Astrocyte of the cerebellum (primary cell): ENCODE measurements around the gene PSD4.

Experiments used
- DNase-seq: peaks from one replicate; pipeline ENCODE4 v3.0.0-alpha.2; 2011; ENCODE audit warnings: low read depth
- H3K4me3 ChIP-seq: 2 replicates; pipeline ENCODE4 v1.5.1; 2011; ENCODE audit warnings: mild to moderate bottlenecking, low read depth, low read length, moderate library complexity
- in situ Hi-C: cut with HindIII; loops from 2 replicates; pipeline ENCODE4 v1.10.0; 2017; ENCODE audit warnings: low sequenced_read_pairs
- TF ChIP-seq, protein P1 (sequence below): IDR thresholded peaks from 2 replicates; pipeline ENCODE4 v1.5.1; 2012; ENCODE audit warnings: low read length, low read depth, moderate library complexity, mild to moderate bottlenecking; ENCODE audit errors: missing control alignments

PSD4 gene

DNA sequence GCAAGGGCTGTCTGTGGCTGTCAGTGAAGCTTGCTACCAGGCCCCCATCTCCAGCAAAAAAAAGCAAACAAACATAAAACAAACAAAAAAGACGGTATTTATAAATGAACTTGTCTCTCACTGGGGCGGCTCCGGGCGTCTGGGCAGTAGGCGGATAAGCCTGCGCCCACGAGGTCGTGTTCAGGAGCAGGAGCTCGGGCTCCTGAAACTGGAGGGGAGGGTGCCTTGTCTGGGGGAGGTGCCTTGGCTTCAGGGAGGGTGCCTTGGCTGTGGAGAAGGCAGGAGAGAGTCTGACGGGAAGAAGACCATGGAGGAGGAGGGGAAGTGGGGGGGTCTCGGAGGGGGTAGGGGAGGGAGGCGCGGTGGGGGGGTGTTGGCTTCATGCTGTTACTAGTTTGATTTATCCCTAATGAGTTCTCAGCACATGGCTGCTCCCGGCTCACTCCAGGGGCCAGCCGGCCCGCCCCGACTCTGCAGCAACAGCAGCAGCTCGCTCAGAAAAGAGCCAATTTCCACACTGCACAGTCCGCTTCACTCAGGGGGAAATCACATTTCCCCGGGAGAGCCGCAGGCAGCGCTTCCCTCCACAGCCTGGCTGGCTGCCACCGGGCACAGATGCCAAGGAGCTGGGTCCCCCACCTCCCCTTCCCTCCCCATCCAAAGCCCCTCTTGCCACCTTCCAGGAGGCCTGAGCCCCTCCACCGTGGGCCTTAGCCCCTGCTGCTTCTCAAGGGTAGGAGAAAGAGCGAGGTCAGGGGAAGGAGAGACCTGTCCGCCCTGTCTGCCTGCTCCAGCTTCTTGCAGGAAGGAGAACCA is 38.7 kb downstream of the PSD4 start:
- no peak for DNase-seq
- no peak overlapping the region for H3K4me3 ChIP-seq
- TF ChIP-seq, protein P1, sequence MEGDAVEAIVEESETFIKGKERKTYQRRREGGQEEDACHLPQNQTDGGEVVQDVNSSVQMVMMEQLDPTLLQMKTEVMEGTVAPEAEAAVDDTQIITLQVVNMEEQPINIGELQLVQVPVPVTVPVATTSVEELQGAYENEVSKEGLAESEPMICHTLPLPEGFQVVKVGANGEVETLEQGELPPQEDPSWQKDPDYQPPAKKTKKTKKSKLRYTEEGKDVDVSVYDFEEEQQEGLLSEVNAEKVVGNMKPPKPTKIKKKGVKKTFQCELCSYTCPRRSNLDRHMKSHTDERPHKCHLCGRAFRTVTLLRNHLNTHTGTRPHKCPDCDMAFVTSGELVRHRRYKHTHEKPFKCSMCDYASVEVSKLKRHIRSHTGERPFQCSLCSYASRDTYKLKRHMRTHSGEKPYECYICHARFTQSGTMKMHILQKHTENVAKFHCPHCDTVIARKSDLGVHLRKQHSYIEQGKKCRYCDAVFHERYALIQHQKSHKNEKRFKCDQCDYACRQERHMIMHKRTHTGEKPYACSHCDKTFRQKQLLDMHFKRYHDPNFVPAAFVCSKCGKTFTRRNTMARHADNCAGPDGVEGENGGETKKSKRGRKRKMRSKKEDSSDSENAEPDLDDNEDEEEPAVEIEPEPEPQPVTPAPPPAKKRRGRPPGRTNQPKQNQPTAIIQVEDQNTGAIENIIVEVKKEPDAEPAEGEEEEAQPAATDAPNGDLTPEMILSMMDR, result no peak
- in situ Hi-C loops, result no loop called here

DNA sequence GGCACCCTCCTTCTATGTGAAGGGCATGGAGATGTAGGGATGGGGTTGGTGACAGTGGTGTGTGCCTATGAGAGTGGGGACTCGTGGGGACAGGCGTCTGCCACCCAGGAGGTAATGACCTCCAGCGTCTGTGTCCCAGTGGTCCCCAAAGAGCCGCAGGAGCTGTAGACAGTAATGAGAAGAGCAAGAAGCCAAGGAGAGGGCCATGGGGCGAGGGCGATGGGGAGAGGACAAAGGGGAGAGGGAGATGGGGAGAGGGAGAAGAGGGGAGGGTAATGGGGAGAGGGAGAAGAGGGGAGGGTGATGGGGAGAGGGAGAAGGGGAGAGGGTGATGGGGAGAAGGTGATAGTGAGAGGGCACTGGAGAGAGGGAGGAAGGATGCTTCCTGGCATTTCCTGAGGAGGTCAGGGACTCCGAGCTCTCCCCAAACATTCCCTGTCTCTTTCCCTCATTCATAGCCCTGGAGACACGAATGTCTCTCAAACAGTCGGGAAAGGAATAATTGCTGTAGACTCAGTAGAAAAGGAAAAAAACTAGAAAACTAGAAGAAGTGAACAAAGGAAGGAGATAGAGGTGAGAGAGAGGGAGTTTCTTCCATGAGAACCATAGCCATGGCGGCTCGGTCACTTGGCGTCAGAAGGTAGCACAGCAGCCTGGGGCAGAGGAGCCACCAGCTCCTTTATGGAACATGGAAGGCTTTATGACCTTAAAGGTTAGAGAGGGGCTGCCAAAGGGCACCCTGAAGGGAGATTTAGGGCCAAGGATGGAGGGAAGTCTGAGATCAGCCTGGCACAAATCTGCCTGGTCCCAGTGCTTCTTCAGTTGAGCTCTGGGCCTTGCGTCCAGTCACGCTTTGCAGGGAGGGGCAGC is 39.5 kb downstream of the PSD4 start:
- TF ChIP-seq, protein P1, result no peak
- DNase-seq, result no peak

DNA sequence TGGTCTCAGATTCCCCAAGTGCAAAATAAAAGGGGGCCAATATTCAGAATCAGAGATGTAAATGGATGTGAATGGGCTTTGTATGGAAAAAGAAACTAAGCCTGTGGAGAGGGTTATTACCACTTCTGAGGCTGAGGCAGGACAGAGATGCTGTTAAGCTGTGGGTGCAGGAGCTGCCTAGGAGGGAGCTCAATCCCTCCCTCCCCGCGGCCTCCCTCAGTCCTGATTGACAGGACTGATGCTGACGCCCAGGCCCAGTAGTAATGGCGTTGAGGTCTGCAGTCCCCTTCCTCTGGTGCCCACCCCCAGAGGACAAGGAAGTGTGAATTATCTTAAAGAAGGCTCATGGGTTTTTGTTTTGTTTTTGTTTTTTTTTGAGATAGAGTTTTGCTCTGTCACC is 40.4 kb downstream of the PSD4 start:
- in situ Hi-C loops, result no loop called here

More for the DNA sequence above, 39.5 kb downstream of the PSD4 start:
- H3K4me3 ChIP-seq, result no peak overlapping the region
- in situ Hi-C loops, result no loop called here

DNA sequence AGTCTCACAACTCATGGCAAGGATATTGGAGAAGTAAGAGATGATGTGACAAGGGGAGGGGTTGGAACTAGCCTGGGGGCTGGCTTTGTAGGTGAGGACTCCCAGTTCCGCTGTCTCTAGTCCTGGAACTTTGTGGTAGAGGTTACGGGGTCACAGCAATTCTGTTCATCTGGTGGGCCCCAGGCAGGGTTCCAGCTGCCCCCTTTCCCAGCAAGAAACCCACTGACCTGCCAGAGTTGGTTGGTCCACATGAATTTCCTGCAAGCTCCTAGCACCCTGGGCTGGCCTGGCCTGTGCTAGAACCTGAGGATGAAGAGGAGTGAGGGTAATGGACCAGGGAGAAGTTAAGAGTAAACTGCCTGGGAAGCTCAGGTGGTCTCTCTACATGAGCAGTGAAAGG is 41.3 kb downstream of the PSD4 start:
- in situ Hi-C loops, result no loop called here
- H3K4me3 ChIP-seq, result no peak overlapping the region
- TF ChIP-seq, protein P1, result no peak
- no peak for DNase-seq

More for the DNA sequence above, 40.4 kb downstream of the PSD4 start:
- TF ChIP-seq, protein P1, result no peak
- DNase-seq, result no peak
- no peak overlapping the region for H3K4me3 ChIP-seq

DNA sequence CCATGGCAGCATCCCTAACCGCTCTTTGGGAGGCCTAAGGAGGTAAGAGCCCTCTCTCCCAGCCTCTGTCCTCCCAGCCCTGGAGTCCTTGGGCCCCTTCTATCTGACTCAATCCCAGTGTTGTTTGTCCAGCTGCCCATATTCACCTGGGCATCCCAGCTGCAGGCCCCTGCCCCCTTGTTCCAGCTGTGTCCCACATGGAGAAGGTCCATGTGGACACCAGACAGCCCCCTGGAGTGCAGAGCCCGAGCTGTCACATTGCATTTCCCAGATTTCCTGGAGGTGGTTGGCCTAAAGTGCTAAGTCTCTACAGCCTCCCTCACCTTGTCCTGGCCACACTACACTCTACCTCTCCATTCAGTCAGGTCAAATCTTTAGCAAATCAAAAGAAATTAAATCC is 42.5 kb downstream of the PSD4 start:
- H3K4me3 ChIP-seq, result no peak overlapping the region
- no peak for DNase-seq
- in situ Hi-C loops, result no loop called here
- TF ChIP-seq, protein P1, result no peak

DNA sequence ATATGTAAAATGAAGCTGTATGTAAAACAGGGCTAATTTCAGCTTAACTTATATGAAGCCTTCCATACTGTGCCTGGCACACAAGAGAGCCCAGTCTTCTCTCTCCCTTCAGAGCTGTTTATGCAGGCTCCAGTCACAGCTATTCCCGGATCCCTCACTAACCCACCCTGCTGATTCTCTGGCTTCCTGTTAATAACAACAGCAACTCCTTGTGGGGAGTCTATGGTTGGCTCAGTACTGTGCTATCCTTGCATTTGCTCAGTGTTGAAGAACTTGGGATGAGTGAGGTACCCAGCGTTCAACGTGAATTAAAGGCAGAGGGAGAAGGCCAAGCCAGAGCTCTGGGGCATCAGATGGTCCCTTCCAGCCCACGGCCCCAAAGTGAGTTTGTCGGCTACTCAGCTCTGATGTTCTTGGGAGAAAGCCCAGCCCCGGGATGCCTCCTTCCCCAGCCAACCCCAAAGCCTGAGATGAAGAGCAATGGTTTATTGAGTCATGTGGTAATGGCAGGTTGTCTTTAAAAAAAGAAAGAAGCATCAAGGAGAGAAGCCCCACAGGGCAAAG is 43.2 kb downstream of the PSD4 start:
- H3K4me3 ChIP-seq, result no peak overlapping the region
- no peak for DNase-seq
- TF ChIP-seq, protein P1, result no peak
- in situ Hi-C loops, result no loop called here
